Endodermal cell (in vitro differentiated cells): Measurements from ENCODE around the gene RCOR3. TPM values are rescaled to one million over a fixed set of nuclear protein-coding genes. Genes with fewer than 3 reads are reported as not detected.

Experiments used
- DNase-seq: peaks from one replicate; pipeline ENCODE4 v3.0.0-alpha.2; 2017
- H3K27ac ChIP-seq: 2 replicates; pipeline ENCODE4 v1.5.1; 2013; ENCODE audit warnings: mild to moderate bottlenecking, low read depth, low read length, moderate library complexity
- H3K27me3 ChIP-seq: 2 replicates; pipeline ENCODE4 v1.6.1; 2013; ENCODE audit warnings: mild to moderate bottlenecking, low read length, moderate library complexity; ENCODE audit not compliant: insufficient read depth, control insufficient read depth, poor library complexity, severe bottlenecking
- H3K36me3 ChIP-seq: 2 replicates; pipeline ENCODE4 v1.7.0; 2013; ENCODE audit warnings: mild to moderate bottlenecking, low read length, moderate library complexity; ENCODE audit not compliant: control insufficient read depth, insufficient read depth
- H3K4me1 ChIP-seq: one replicate; pipeline ENCODE4 v1.7.0; 2013; ENCODE audit warnings: low read length; ENCODE audit not compliant: control insufficient read depth, insufficient read depth
- H3K4me3 ChIP-seq: 2 replicates; pipeline ENCODE4 v1.5.1; 2013; ENCODE audit warnings: mild to moderate bottlenecking, low read length, moderate library complexity
- H3K9ac ChIP-seq: 2 replicates; pipeline ENCODE4 v1.6.1; 2013; ENCODE audit warnings: mild to moderate bottlenecking, low read length, moderate library complexity; ENCODE audit not compliant: poor library complexity, severe bottlenecking; ENCODE audit errors: extremely low read depth
- H3K9me3 ChIP-seq: 2 replicates; pipeline ENCODE4 v1.6.1; 2013; ENCODE audit warnings: mild to moderate bottlenecking, low read length, moderate library complexity; ENCODE audit not compliant: control insufficient read depth
- H3K27ac Mint-ChIP-seq: 2 replicates; pipeline ENCODE4 v1.8.0; 2020; ENCODE audit warnings: mixed read lengths
- H3K27me3 Mint-ChIP-seq: 2 replicates; pipeline ENCODE4 v1.8.0; 2021; ENCODE audit warnings: mild to moderate bottlenecking, mixed read lengths; ENCODE audit not compliant: insufficient read depth
- H3K36me3 Mint-ChIP-seq: 2 replicates; pipeline ENCODE4 v1.8.0; 2020; ENCODE audit warnings: low read depth, mixed read lengths
- H3K4me1 Mint-ChIP-seq: 2 replicates; pipeline ENCODE4 v1.8.0; 2020; ENCODE audit warnings: mixed read lengths
- H3K4me3 Mint-ChIP-seq: 2 replicates; pipeline ENCODE4 v1.8.0; 2020; ENCODE audit warnings: mild to moderate bottlenecking, moderate library complexity, mixed read lengths
- H3K9me3 Mint-ChIP-seq: 2 replicates; pipeline ENCODE4 v1.8.0; 2020; ENCODE audit warnings: mild to moderate bottlenecking, mixed read lengths
- WGBS, 2 experiments: methylation state at CpG; one replicate each; pipeline versions ENCODE4 v1.1.5 to v1.1.7; 2013; ENCODE audit warnings: missing lambda C conversion rate in 2 of 2, mixed read lengths in 1 of 2; ENCODE audit not compliant: insufficient coverage in 1 of 2, insufficient read length in 1 of 2; 5-methylcytosine and 5-hydroxymethylcytosine counted together
- total RNA-seq, 2 donors: library from RNA; stranded (reverse); fragmentation: NEBNext Ultra II Directional in 1 of 2; extraction: Animal tissue kit (Norgen Biotek cat#: 25700) in 1 of 2; gene quantifications; 2 replicates in 1 of 2; 3 replicates in 1 of 2; pipeline ENCODE4 v1.2.1, GENCODE V29; 2021
- TF ChIP-seq, protein P1 (sequence below): fragments of 200-600 bp; sonication (generic); conservative IDR thresholded peaks from 2 replicates; pipeline ENCODE4 v1.5.0; 2021; ENCODE audit warnings: antibody characterized with exemption, mild to moderate bottlenecking

RCOR3 gene
- total RNA-seq, 2 donors from 2014 or later: 133 to 134 TPM

DNA sequence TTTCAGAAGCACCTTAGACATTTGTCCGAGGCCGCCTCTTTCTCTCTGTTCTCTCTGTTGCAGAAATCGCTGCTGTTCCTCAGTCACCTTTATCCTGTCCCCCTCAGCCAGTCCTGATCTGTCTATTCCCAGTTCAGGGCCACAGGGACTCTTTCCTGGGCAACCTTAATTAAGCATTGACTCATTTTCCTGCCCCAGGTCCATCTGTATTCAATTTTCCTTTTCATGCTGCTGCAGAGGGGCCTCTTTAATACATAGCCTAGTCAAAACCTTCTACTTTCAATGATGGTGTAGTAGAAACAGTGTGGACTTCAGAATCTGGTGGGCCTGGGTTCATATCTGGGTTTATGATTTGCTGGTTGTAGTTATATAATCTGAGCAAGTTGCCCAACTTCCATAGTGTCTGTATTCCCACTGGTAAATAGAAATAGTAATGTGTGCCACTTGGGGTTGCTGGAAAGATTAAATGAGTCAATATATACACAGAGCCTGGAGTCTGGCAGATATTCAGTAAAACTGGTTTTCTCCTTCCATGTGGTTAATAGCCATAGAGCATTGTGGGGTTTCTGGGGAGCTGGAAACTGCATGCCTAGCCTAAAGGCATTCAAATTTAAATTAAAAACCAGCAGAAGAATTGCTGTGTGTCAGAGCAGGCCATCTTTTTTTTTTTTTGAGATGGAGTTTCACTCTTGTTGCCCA is 72.0 kb downstream of the RCOR3 start:
- WGBS, 2 experiments: 92 to 98% methylated on average over 3 of the region's 3 CpGs
- no peak for DNase-seq
- H3K4me3 Mint-ChIP-seq: no peak overlapping the region
- Histone ChIP-seq H3K27ac (no peak overlapping the region), H3K4me3 (no peak overlapping the region), H3K9ac (no peak overlapping the region), H3K36me3 (peaks cover 7% of the 10 kb centered on the region), H3K9me3 (no peaks in the 10 kb centered on the region), H3K27me3 (no peaks in the 10 kb centered on the region), H3K4me1 (peaks cover 7% of the 10 kb centered on the region)
- H3K9me3 Mint-ChIP-seq: no peaks in the 10 kb centered on the region
- H3K27me3 Mint-ChIP-seq: no peaks in the 10 kb centered on the region
- H3K27ac Mint-ChIP-seq: no peak overlapping the region
- TF ChIP-seq, protein P1, sequence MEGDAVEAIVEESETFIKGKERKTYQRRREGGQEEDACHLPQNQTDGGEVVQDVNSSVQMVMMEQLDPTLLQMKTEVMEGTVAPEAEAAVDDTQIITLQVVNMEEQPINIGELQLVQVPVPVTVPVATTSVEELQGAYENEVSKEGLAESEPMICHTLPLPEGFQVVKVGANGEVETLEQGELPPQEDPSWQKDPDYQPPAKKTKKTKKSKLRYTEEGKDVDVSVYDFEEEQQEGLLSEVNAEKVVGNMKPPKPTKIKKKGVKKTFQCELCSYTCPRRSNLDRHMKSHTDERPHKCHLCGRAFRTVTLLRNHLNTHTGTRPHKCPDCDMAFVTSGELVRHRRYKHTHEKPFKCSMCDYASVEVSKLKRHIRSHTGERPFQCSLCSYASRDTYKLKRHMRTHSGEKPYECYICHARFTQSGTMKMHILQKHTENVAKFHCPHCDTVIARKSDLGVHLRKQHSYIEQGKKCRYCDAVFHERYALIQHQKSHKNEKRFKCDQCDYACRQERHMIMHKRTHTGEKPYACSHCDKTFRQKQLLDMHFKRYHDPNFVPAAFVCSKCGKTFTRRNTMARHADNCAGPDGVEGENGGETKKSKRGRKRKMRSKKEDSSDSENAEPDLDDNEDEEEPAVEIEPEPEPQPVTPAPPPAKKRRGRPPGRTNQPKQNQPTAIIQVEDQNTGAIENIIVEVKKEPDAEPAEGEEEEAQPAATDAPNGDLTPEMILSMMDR: no peak
- H3K36me3 Mint-ChIP-seq: peaks cover 13% of the 10 kb centered on the region
- peaks cover 64% of the 10 kb centered on the region for H3K4me1 Mint-ChIP-seq

DNA sequence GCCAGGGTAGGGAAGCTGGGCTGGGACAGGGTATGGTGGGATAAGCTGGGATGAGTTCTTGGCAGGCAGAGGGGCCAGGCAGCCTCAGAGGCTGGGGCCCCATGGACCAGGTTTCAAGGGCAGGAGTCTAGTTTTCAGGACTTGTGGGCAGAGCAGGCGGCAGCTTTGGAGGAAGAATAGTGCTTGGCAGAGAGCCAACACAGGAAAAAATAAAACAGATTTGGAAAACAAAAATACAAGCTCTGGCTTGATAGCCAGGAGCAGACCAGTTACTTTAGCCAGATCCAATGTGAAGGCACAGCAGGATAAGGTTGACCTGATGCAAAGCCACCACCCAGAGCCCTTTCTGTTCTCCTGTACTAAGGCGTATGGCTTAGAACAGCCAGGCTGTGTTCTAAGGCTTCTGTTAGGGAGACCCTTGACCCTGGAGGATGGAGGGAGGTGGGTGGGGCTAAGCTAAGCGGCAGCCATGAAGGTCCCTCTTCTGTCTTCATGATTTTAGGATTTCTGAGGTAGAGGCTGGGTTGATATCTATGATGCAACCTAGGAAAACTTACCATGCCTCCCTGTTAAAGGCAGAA is 73.0 kb downstream of the RCOR3 start:
- no peak overlapping the region for H3K9ac ChIP-seq
- H3K27me3 ChIP-seq: no peaks in the 10 kb centered on the region
- H3K4me1 Mint-ChIP-seq: peaks cover 72% of the 10 kb centered on the region
- H3K27ac ChIP-seq: no peak overlapping the region
- H3K4me3 ChIP-seq: no peak overlapping the region
- no peaks in the 10 kb centered on the region for H3K27me3 Mint-ChIP-seq
- H3K36me3 Mint-ChIP-seq: peaks cover 13% of the 10 kb centered on the region
- H3K27ac Mint-ChIP-seq: no peak overlapping the region
- no peak overlapping the region for H3K4me3 Mint-ChIP-seq
- no peak for DNase-seq
- 78 to 99% methylated on average over 1 to 3 of the region's 3 CpGs for WGBS, 2 experiments
- peaks cover 7% of the 10 kb centered on the region for H3K4me1 ChIP-seq
- peaks cover 7% of the 10 kb centered on the region for H3K36me3 ChIP-seq
- no peaks in the 10 kb centered on the region for H3K9me3 ChIP-seq
- TF ChIP-seq, protein P1: no peak
- no peaks in the 10 kb centered on the region for H3K9me3 Mint-ChIP-seq

DNA sequence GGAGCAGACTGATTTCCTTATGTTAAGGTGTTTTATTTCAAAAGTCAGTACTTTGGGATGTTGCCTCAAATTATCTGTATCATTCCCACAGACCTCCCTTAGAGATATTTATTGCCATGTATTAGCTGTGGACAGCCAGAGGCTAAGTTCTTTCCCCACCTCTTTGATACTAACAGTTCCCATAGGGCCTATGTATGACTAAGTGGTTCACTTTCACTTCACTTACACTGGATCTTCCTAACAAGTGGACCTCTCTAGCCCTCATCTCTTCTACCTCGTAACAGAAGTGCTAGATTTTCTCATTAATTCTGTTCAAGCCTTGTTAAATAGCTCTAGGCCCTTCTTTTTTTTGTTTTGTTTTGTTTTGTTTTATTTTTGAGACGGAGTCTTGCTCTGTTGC is 73.7 kb downstream of the RCOR3 start:
- no peak for DNase-seq
- H3K9me3 ChIP-seq: no peaks in the 10 kb centered on the region
- Mint-ChIP-seq H3K4me3 (no peak overlapping the region), H3K4me1 (peaks cover 75% of the 10 kb centered on the region), H3K27me3 (no peaks in the 10 kb centered on the region), H3K27ac (no peak overlapping the region), H3K9me3 (no peaks in the 10 kb centered on the region), H3K36me3 (peaks cover 13% of the 10 kb centered on the region)
- H3K27ac ChIP-seq: no peak overlapping the region
- WGBS, 2 experiments: 83 to 96% methylated on average over 1 to 2 of the region's 2 CpGs
- TF ChIP-seq, protein P1: no peak
- peaks cover 7% of the 10 kb centered on the region for H3K4me1 ChIP-seq
- H3K36me3 ChIP-seq: peaks cover 7% of the 10 kb centered on the region
- H3K27me3 ChIP-seq: no peaks in the 10 kb centered on the region
- no peak overlapping the region for H3K4me3 ChIP-seq
- no peak overlapping the region for H3K9ac ChIP-seq
